GM13977 (cell line): ENCODE results near the gene ERF.

Experiments used
- DNase-seq: peaks from one replicate; pipeline ENCODE4 v3.0.0; 2012; ENCODE audit warnings: low spot score
- CTCF ChIP-seq: IDR thresholded peaks from 2 replicates; pipeline ENCODE4 v1.5.1; 2012; ENCODE audit warnings: mild to moderate bottlenecking, control low read depth; ENCODE audit not compliant: insufficient read depth; ENCODE audit errors: extremely low read depth, missing control alignments
- in situ Hi-C: fragments of 300-500 bp; cut with MboI; formaldehyde crosslinking; loops from one replicate; pipeline ENCODE4 v1.12.0; 2022; ENCODE audit warnings: low sequenced_read_pairs, low pct_unique_long_range_greater_than_20kb, mixed read lengths, inconsistent platforms; ENCODE audit not compliant: unreplicated experiment

ERF gene

GRCh38 chr19:42276284-42276683 is 21.4 kb upstream of the ERF start:
- no peak for DNase-seq
- no peak for TF ChIP-seq CTCF
- in situ Hi-C loops: loop anchor here (25.0 kb wide), 1 partner anchor 164 kb away; no protein-coding TSS in a partner anchor

- TF ChIP-seq CTCF: no peak
- in situ Hi-C loops: loop anchor here (25.0 kb wide), 1 partner anchor 163 kb away; no protein-coding TSS in a partner anchor
- no peak for DNase-seq
These were observed 20.6 kb upstream of the ERF start for GRCh38 chr19:42275517-42275916.

- no peak for TF ChIP-seq CTCF
- in situ Hi-C loops: loop anchor here (25.0 kb wide), 1 partner anchor 163 kb away; no protein-coding TSS in a partner anchor
- DNase-seq: no peak
These were observed 20.2 kb upstream of the ERF start for GRCh38 chr19:42275103-42275502.

GRCh38 chr19:42274065-42274682 is 19.2 kb upstream of the ERF start:
- in situ Hi-C loops: no loop called here
- no peak for TF ChIP-seq CTCF
- no peak for DNase-seq

GRCh38 chr19:42273407-42274064 is 18.6 kb upstream of the ERF start:
- TF ChIP-seq CTCF: no peak
- in situ Hi-C loops: no loop called here
- DNase-seq: no peak

GRCh38 chr19:42272989-42273406 is 18.1 kb upstream of the ERF start:
- TF ChIP-seq CTCF: no peak
- no peak for DNase-seq
- in situ Hi-C loops: no loop called here
